Measurements from ENCODE around the gene PPP1R14D.
A peak's percentile ranks its signal among the peaks of the same experiment; 100 is the strongest.

PPP1R14D gene

DNA sequence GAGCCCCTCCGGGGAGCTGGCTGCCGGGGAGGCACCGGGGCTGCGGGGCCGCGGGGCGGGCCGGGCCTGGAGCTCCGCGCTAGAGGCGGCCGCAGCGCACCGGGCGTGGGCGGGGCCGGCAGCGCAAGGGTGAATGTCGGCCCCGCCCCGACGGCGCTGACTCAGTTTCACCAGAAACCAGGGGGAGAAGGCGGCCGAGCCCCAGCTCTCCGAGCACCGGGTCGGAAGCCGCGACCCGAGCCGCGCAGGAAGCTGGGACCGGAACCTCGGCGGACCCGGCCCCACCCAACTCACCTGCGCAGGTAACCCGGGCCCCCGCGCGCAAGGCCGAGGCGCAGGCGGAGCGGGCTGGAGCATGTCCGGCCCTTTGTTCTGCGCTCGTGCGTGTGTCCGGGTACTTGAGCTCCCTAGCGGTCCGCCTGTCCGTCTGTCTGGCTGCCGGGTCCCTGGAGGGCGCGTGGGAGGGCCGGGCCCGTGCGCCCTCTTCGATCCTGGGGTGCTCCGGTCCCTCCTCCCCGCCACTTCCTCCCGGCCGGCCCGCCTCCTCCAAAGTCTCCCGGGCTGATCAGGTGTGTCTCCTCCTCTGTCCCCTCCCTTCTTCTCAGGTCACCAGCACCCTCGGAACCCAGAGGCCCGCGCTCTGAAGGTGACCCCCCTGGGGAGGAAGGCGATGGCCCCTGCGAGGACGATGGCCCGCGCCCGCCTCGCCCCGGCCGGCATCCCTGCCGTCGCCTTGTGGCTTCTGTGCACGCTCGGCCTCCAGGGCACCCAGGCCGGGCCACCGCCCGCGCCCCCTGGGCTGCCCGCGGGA is 15.6 kb upstream of the PPP1R14D start, which contains the start of gene SPINT1:
Gene SPINT1, plus strand, starts transcription at position 164 of the 811 bp plus-strand sequence. Its CDS starts 507 bp downstream, at position 671.
- DNase-seq (ENCODE audit: low read depth), result no peak
- peak within 1 kb of the TSS; percentile 26; the same call in 1 of the 2 replicates for H3K4me3 ChIP-seq (ENCODE audit: low read length)
- TF ChIP-seq, protein P1, sequence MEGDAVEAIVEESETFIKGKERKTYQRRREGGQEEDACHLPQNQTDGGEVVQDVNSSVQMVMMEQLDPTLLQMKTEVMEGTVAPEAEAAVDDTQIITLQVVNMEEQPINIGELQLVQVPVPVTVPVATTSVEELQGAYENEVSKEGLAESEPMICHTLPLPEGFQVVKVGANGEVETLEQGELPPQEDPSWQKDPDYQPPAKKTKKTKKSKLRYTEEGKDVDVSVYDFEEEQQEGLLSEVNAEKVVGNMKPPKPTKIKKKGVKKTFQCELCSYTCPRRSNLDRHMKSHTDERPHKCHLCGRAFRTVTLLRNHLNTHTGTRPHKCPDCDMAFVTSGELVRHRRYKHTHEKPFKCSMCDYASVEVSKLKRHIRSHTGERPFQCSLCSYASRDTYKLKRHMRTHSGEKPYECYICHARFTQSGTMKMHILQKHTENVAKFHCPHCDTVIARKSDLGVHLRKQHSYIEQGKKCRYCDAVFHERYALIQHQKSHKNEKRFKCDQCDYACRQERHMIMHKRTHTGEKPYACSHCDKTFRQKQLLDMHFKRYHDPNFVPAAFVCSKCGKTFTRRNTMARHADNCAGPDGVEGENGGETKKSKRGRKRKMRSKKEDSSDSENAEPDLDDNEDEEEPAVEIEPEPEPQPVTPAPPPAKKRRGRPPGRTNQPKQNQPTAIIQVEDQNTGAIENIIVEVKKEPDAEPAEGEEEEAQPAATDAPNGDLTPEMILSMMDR (conservative IDR thresholded peaks at IDR 0.05; ENCODE audit: low read length), result no peak

DNA sequence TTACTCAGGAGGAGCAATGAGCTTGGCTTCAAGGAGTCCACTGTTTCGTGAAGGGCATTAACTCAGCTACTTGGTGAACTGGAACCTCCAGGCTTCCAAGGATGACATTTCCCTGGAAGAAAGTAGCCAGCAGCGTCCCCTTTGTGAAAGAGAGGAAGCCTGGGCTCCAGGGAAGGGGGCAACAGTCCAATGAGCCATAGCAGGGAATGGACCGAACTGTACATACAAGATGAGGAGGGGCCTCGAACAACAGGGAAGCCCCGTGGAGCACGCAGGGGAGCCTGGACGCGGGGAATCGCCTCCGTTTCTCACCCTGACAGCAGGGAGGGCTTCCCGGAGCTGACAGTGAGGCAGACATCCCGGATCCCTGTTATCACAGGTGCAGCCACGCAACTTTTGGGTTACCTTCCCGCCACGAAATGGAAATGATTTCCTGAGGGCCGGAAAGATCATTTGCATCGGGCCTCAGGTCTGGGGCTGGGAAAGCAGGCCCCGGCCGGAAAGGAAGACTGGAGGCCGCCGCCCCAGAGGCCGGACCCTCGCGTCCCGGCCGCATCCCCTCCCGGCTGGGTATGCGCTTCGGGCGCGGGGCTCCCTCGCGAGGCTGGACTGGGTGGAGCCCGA is 14.9 kb upstream of the PPP1R14D start:
- TF ChIP-seq, protein P1 (conservative IDR thresholded peaks at IDR 0.05; ENCODE audit: low read length), result no peak
- DNase-seq (ENCODE audit: low read depth), result no peak
- no peak overlapping the region for H3K4me3 ChIP-seq (ENCODE audit: low read length)

- TF ChIP-seq, protein P1 (conservative IDR thresholded peaks at IDR 0.05; ENCODE audit: low read length), result no peak
- DNase-seq (ENCODE audit: low read depth), result no peak
- H3K4me3 ChIP-seq (ENCODE audit: low read length), result no peak overlapping the region
Observed at GRCh38 chr15:40841741-40842140, 13.2 kb upstream of the PPP1R14D start.

DNA sequence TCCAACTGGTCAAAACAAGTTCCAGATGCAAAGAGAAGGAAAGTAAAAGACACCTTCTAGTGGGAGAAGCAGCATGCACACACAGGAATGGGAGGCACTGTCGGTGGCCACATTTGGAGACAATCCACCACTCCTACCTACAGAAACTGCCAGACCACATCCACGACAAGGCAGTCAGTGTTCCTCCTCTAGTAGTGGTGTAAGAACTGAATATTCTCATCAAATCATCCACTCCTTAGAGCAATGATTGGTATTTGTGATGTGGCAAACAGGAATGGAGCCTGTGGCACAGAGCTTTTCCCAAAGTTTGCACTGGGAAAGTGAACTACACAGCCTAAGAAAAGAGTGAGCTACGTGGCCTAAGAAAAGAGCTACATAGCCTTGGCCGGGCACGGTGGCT is 10.2 kb upstream of the PPP1R14D start:
- H3K4me3 ChIP-seq (ENCODE audit: low read length), result no peak overlapping the region
- TF ChIP-seq, protein P1 (conservative IDR thresholded peaks at IDR 0.05; ENCODE audit: low read length), result no peak
- peak; percentile 72 for DNase-seq (ENCODE audit: low read depth)

GRCh38 chr15:40836020-40836419 is 7.5 kb upstream of the PPP1R14D start:
- TF ChIP-seq, protein P1 (conservative IDR thresholded peaks at IDR 0.05; ENCODE audit: low read length), result no peak
- DNase-seq (ENCODE audit: low read depth), result no peak
- no peak overlapping the region for H3K4me3 ChIP-seq (ENCODE audit: low read length)

DNA sequence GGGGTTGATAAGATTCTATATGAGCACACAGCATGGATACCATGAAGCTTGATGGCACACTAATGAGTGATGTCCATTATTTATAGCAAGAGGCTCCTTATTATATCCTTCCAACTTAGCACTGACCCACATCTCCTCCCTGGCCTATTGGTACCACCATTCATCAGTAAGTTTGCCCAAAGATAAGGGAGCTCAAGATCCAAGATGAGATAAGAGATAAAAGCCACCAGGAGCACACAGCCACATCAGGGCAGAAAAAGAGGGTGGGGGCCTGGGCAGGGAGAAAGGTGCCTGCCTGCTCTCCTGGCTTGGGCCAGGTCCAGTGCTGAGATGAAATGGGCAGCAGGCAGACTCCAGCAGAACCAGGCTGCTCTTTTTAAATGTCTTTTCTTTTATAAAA is 4.4 kb upstream of the PPP1R14D start:
- H3K4me3 ChIP-seq (ENCODE audit: low read length), result no peak overlapping the region
- no peak for DNase-seq (ENCODE audit: low read depth)
- TF ChIP-seq, protein P1 (conservative IDR thresholded peaks at IDR 0.05; ENCODE audit: low read length), result no peak

GRCh38 chr15:40831861-40832260 is 3.4 kb upstream of the PPP1R14D start:
- DNase-seq (ENCODE audit: low read depth), result no peak
- H3K4me3 ChIP-seq (ENCODE audit: low read length), result no peak overlapping the region
- TF ChIP-seq, protein P1 (conservative IDR thresholded peaks at IDR 0.05; ENCODE audit: low read length), result no peak
